NCI-H1048 (cell line): Measurements from ENCODE around the gene UBTD1.

ENCODE experiments used
- DNase-seq: peaks from one replicate; lab custom pipeline; 2025; lab: John Stamatoyannopoulos, UW

UBTD1 gene

GRCh38 chr10:97584798-97585438 lies 86.2 kb downstream of the UBTD1 start:
- DNase-seq, result no peak

DNA sequence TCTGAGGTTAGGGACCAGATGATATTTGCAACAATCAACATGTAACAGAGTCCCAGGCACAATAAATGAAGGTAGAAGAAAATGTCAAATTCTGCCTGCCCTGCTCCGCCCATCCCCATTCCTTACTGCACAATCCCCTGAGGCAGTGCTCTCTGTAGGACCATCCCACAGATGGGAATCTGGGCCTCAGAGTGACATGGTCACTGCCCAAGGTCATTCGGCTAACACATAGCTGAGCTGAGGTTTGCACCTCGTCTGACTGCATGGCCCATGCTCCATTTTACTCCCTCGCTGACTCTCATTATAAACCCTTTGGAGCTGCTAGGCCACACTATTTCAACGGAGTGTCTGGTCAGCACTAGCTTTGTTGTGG lies 86.7 kb downstream of the UBTD1 start:
- no peak for DNase-seq

DNA sequence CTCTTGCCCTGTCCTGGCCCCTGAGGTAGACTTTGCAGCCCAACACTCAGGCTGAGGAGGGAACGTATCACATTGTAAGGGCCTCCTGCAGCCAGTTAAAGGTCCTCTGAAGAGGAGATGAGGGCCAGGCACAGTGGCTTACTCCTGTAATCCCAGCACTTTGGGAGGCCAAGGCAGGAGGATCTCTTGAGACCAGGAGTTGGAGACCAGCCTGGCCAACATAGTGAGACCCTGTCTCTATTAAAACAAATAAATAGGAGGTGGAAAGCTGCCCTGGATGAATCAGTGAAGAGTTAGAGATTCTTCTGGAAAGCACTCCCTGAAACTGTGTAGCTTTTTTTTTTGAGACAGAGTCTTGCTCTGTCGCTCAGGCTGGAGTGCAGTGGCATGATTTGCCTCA lies 88.5 kb downstream of the UBTD1 start:
- DNase-seq, result no peak

- no peak for DNase-seq
Observed at GRCh38 chr10:97589479-97589878, 90.8 kb downstream of the UBTD1 start, which contains the start of gene C10orf62. Gene C10orf62 (plus strand): TSS chr10:97589721. CDS start chr10:97589898, 177 bp downstream.

DNA sequence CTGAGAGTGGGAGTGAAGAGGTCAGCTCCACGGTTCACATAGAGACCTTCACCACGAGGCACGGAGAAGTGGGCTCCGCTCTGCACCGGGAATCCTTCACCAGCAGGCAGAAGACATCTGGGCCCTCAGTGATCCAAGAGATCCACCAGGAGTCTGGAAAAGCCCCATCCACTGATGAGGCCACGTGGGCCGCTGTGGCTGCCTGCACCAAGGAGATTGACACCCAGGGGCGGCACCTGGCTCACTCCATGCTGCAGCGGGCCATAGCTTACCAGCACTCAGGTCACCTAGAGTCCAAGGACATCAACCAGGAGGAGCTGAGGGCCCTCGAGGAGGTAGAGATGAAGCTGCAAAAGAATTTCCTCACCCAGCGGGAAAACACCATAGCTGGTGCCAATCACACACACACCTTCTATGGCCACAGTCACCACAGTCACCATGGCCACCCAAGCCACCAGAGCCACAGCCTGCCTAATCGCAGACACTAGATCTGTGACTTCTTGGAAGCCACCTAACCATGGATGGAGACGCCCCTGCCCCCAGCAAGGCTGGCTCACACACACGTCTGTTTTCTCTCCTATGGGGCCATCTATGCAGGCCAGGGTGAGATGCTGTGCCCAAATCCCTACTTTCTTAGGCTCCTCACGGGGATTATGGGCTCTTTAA lies 91.5 kb downstream of the UBTD1 start:
- DNase-seq, result no peak

DNA sequence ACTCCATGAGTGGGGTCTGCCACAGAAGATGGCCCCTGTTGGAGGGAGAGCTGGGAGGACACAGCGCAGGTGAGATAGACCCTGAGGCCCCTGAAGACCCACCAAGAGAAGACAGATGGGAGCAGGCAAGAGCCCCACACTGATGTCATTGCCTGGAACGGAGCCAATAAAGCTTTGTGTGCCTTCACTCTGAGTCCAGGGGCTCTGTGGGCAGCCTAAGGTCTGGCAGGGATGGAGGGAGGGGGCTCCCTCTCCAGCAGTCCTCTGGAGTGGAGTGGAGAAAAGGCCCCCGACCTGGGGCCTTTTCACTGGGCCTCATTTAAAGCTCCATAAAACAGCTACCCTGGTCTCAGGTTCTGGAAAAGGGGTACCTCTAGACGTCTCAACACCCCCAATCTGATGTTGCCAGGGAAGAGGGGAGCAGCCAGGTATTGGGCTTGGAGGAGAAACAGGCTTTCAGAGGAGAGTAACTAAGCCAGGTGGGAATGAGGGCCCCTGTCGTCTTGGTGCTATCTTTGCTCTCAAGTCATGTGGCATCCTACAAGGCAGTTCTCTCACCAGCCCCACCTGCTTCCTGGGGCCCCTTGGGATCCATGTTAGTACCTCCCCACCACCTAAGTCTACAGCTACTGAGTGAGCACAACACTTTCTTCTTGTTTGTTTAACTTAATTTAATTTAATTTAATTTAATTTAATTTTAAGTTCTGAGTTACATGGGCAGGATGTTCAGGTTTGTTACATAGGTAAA lies 92.2 kb downstream of the UBTD1 start:
- no peak for DNase-seq

GRCh38 chr10:97593421-97593820 lies 94.7 kb downstream of the UBTD1 start:
- no peak for DNase-seq

GRCh38 chr10:97596101-97597082 lies 97.7 kb downstream of the UBTD1 start:
- DNase-seq, result no peak

GRCh38 chr10:97597778-97598177 lies 99.1 kb downstream of the UBTD1 start:
- no peak for DNase-seq

GRCh38 chr10:97598407-97599271 lies 99.9 kb downstream of the UBTD1 start:
- DNase-seq, result no peak

DNA sequence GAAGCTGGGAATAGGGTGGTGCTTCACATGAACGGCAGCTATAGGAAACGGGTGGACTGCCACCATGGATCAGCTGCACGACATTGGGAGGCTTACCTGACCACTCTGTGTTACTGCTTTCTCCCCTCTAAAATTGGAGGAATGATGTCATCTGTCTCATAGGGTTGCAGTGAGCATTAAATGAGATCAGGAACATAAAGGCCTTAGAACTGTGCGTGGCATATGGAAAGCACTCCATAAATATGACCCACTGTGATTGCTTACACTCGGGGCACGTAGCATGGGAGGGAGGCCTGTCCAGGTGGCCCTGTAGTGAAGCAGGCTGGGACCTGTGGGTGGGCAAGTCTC lies 100.5 kb downstream of the UBTD1 start:
- DNase-seq, result no peak

GRCh38 chr10:97600616-97601015 lies 101.9 kb downstream of the UBTD1 start:
- no peak for DNase-seq

DNA sequence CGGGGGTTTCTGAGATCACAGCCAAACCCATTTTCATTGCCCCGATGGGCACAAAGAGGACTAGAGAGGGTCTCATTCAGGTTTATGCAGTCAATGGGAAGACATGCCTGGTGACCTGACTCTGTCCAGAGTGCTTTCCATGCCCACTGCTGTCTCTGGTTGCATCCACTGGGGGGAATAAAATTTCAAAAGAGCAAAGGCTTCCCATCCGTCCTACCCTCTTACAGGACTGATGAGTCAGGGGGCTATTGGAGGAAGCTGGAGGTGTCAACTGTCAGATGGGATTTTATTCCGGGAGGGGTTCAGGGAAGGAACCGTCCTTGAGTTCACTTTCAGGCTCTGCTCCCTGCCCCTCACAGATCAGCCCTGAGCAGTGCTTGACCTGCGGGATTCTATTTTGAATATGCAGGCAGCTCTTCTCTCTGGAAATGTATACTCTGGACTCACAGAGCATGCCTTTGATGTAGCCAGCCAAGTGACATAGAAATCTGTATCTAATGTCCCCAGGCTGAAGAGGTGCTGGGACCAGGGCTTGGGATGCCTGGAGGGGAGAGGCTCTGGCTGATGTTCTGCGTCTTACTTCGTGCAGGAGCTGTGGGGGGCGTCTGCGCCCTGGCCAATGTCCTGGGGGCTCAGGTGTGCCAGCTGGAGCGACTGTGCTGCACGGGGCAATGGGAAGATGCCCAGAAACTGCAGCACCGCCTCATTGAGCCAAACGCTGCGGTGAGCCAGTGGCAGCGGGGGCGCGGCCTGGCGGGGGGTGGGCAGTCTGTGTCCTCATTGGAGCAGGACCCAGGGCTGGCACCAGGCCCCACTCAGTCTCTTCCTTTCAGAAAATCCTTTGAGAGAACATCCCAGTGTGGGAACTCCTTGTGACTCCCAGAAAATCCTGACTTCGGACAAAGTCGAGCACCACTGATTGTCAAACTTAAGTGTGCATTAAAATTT lies 102.8 kb downstream of the UBTD1 start:
- no peak for DNase-seq

DNA sequence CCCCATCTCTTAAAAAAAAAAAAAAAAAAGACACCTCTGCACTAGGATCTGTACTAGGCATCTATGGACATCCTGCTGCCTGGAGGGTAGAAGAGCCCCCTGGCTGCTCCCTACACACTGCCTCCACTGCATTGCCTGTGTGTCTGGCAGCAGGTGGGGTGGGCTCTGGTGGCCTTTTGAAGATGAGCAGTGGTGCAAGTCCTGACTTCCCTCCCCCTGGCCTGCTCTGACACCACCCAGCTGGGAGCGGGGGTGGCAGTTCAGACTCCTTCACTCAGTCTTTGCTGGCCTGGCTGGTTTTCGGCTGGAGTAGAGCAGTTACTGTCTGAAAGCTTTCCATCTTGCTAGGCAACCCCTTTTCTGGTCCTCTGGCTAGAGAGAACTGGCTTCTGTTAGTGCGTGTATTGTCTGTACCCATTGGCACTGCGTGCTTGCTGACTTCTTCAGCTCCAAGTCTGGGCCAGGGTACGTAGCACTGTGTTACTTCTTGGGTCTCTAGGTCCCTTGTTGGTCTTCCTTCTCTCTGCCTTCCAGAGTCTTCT lies 108.4 kb downstream of the UBTD1 start:
- DNase-seq, result no peak

DNA sequence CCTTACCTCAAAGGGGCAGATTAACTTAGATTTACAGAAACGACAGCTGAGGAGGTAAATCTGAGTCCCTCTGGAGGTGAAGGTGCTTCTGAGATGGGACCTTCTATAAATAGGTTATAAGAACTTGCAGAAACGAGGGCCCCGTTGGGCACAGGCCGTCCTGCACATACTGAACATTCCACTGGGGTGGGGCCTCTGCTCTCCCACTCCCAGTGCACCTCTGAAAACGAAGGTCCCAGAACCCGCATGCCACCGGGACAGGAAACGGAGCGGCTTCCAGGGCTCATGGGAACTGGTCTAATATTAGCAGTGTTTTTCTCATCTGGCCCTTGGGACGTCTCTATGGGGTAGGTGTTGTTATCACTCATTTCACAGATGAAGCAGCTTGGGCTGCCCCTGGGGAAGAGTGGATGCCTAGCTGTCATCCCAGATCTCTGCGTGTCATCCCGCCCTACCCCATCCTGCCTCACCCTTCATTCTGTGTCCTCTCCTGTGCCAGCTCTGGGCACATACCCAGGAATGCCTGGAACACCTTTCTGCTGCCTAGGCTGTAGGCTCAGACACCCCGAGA lies 110.4 kb downstream of the UBTD1 start:
- no peak for DNase-seq

- DNase-seq, result no peak
Observed at GRCh38 chr10:97611473-97611872, 112.7 kb downstream of the UBTD1 start.

DNA sequence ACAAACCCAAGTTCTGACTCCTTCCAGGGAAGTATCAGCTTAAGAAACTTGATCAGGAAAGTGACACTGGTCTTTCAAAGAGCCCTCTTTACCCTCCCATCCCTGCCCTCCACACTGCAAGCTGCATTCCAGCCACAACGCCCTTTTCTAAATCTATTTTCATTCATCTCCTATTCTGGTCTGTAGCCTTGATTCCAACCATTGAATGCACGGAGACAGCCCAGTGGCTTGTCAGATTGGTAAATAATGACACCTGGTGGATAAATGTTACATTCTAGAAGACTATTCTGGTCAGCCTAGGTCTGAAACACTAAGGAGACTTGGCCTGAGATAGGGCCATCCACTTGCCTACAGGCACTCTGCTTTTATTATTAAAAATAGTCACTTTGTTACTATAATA lies 113.7 kb downstream of the UBTD1 start:
- DNase-seq, result no peak

- no peak for DNase-seq
Observed at GRCh38 chr10:97618285-97618684, 119.6 kb downstream of the UBTD1 start.

GRCh38 chr10:97618733-97619132 lies 120.0 kb downstream of the UBTD1 start:
- no peak for DNase-seq
